ENCODE measurements around the gene ADAMTSL3.

GRCh38 chr15:83842281-83842680 lies 188.4 kb downstream of the ADAMTSL3 start:
- TF ChIP-seq CTCF (IDR thresholded peaks at IDR 0.05) (no peak), POLR2AphosphoS5 (IDR thresholded peaks at IDR 0.05) (no peak)

Measured in suprapubic skin (tissue), 3 donors.